Mucosa of rectum (tissue), 2 donors: ENCODE measurements around the gene CYREN.

Experiments
- H3K27ac ChIP-seq, 2 donors: one replicate each; pipeline ENCODE4 v1.7.0; 2013; ENCODE audit warnings: inconsistent platforms in 2 of 2, low read depth in 2 of 2, low read length in 2 of 2
- H3K27me3 ChIP-seq, 2 donors: one replicate each; pipeline ENCODE4 v1.7.0; 2013; ENCODE audit warnings: low read length in 2 of 2; ENCODE audit not compliant: control insufficient read depth in 2 of 2, insufficient read depth in 2 of 2
- H3K36me3 ChIP-seq, 2 donors: one replicate each; pipeline ENCODE4 v1.7.0; 2013; ENCODE audit warnings: low read length in 2 of 2; ENCODE audit not compliant: control insufficient read depth in 2 of 2, insufficient read depth in 2 of 2
- H3K4me1 ChIP-seq, 2 donors: one replicate each; pipeline ENCODE4 v1.7.0; 2013; ENCODE audit warnings: low read length in 2 of 2, mild to moderate bottlenecking in 1 of 2; ENCODE audit not compliant: control insufficient read depth in 2 of 2, insufficient read depth in 2 of 2
- H3K4me3 ChIP-seq, 2 donors: one replicate each; pipeline ENCODE4 v1.7.0; 2013; ENCODE audit warnings: low read length in 2 of 2
- H3K9ac ChIP-seq, 2 donors: one replicate each; pipeline ENCODE4 v1.7.0; 2013; ENCODE audit warnings: low read length in 2 of 2, low read depth in 1 of 2, mild to moderate bottlenecking in 1 of 2
- H3K9me3 ChIP-seq, 2 donors: one replicate each; pipeline ENCODE4 v1.7.0; 2013; ENCODE audit warnings: low read length in 2 of 2; ENCODE audit not compliant: control insufficient read depth in 2 of 2
- donor health status: healthy.
- donor health status: Normal muscosa, but diverticular disease.

The CYREN gene

GRCh38 chr7:135188298-135188984 is 17.9 kb upstream of the CYREN start:
- no peaks in the 10 kb centered on the region for H3K4me1 ChIP-seq
- no peak overlapping the region for H3K4me3 ChIP-seq
- H3K9me3 ChIP-seq = no peaks in the 10 kb centered on the region
- H3K36me3 ChIP-seq = peaks cover 44 to 52% of the 10 kb centered on the region in 2 donors
- H3K9ac ChIP-seq = no peak overlapping the region
- H3K27ac ChIP-seq = no peak overlapping the region
- no peaks in the 10 kb centered on the region for H3K27me3 ChIP-seq

DNA sequence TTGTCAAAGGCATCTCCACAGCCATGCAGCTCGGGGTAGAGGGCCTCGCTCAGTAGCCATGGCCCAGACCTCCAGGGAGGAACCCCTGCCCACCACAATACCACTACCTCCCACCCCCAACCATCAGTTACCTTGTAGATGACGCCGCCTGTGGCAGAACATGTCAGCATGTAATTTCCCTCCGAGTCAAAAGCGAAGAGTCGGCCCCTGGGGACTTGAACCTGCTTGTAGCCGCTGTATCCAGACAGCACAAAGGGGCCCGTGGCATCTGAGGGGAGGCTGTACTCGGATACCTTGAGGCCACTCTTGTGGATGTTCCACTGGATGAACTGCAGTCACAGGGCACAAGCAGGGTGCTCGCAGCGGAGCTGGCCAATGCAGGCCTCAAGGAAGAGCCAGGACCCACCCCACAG is 16.3 kb upstream of the CYREN start:
- H3K27me3 ChIP-seq = no peaks in the 10 kb centered on the region
- H3K9me3 ChIP-seq = peaks cover 4 to 6% of the 10 kb centered on the region in 2 donors
- no peak overlapping the region for H3K9ac ChIP-seq
- H3K36me3 ChIP-seq = peaks cover 39 to 47% of the 10 kb centered on the region in 2 donors
- no peak overlapping the region for H3K4me3 ChIP-seq
- no peak overlapping the region for H3K27ac ChIP-seq
- H3K4me1 ChIP-seq = no peaks in the 10 kb centered on the region

GRCh38 chr7:135186261-135186540 is 15.7 kb upstream of the CYREN start:
- H3K4me3 ChIP-seq = no peak overlapping the region
- no peak overlapping the region for H3K9ac ChIP-seq
- no peaks in the 10 kb centered on the region for H3K27me3 ChIP-seq
- H3K36me3 ChIP-seq = peaks cover 39 to 42% of the 10 kb centered on the region in 2 donors
- no peak overlapping the region for H3K27ac ChIP-seq
- peaks cover 9 to 11% of the 10 kb centered on the region in 2 donors for H3K9me3 ChIP-seq
- no peaks in the 10 kb centered on the region for H3K4me1 ChIP-seq

DNA sequence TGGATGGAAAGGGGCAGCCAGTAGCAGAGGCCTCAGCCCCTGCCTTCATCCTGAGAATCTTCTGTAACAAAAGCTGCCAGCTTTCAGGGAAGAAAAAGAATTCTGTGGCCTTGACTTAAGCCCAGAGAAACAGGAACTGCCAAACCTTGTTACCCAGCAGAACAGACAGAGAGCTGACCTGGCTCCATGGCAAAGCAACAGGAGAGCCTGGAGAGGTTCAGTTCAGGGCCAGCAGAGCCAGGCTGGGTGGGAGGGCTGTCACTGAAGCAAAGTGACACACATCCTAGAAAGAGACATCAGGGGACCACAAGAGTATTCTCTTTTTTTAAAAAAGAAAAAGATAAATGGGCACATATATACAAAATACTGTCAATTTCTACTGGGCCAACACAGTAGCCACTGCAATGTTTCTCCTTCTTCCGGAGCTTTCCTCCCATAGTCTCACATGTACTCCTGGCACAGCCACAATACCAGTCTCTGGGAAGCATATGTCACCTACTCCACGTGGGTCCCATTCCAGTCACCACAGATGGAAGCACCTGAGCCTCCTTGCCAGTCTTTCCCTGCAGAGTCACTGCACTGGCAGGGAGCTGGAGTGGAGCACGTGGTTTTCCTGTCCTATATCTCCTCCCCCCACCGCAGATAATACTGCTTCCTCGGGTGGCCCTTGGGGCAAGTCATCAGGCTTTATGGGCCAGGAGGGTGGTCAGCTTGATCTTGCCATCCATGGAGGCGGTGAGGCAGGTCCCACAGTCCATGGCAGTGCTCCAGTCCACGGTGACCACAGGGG is 15.2 kb upstream of the CYREN start:
- Histone ChIP-seq H3K36me3 (peaks cover 39 to 42% of the 10 kb centered on the region in 2 donors), H3K9ac (no peak overlapping the region), H3K27me3 (no peaks in the 10 kb centered on the region), H3K27ac (no peak overlapping the region), H3K4me3 (no peak overlapping the region), H3K9me3 (peaks cover 13 to 15% of the 10 kb centered on the region in 2 donors), H3K4me1 (no peaks in the 10 kb centered on the region)

DNA sequence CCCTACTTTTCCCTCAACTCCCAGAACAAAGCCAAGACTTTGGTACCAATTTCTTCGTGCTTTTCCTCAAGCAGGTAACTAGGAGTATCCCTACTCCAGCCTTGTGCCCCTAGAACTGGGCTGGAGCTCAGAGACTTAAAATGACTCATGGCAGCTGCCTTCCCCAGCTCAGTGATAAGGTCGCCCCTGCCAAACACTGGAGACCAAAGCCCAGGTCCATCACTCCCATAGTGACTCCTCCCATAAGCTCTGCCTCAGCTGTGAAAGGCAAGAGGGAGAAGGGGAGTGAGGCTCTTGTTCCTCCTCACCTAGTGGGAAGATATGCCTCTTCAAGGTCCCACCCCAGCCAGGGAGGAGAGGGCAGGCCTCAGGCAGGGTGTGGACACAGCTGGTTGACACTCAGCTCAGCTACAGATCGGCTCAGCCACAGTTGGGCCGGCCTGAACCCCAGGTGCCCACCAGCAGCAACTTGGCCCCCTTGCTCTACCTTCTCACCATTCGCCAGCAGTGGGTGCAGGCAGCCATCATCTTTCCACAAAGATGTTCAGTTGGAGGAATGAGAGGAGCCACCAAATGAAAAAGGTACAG is 13.8 kb upstream of the CYREN start:
- H3K27ac ChIP-seq = no peak overlapping the region
- H3K9me3 ChIP-seq = peaks cover 13 to 15% of the 10 kb centered on the region in 2 donors
- H3K4me1 ChIP-seq = no peaks in the 10 kb centered on the region
- no peaks in the 10 kb centered on the region for H3K27me3 ChIP-seq
- H3K9ac ChIP-seq = no peak overlapping the region
- H3K36me3 ChIP-seq = peaks cover 34 to 39% of the 10 kb centered on the region in 2 donors
- no peak overlapping the region for H3K4me3 ChIP-seq

DNA sequence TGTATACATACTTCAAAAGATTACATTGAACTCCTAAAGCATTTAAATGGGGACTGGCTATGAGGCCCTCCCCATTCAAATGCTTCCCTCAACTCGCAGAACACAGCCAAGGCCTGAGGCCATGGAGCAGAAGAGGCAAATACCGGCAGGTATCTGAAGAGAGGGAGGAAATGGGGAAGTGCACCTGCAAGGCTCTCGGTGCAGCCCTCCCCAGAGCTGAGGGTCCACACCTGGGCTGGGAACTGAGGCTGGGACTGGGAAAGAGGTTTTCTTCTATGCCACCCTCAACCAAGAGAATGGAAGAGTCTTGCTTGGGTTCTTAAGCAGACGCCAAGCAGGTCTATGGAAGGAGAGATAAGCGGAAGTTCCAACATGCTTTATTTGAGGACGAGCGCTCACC is 13.0 kb upstream of the CYREN start:
- no peak overlapping the region for H3K9ac ChIP-seq
- H3K27me3 ChIP-seq = no peaks in the 10 kb centered on the region
- H3K4me3 ChIP-seq = no peak overlapping the region
- peaks cover 13 to 15% of the 10 kb centered on the region in 2 donors for H3K9me3 ChIP-seq
- H3K36me3 ChIP-seq = peaks cover 27 to 32% of the 10 kb centered on the region in 2 donors
- no peaks in the 10 kb centered on the region for H3K4me1 ChIP-seq
- H3K27ac ChIP-seq = no peak overlapping the region

DNA sequence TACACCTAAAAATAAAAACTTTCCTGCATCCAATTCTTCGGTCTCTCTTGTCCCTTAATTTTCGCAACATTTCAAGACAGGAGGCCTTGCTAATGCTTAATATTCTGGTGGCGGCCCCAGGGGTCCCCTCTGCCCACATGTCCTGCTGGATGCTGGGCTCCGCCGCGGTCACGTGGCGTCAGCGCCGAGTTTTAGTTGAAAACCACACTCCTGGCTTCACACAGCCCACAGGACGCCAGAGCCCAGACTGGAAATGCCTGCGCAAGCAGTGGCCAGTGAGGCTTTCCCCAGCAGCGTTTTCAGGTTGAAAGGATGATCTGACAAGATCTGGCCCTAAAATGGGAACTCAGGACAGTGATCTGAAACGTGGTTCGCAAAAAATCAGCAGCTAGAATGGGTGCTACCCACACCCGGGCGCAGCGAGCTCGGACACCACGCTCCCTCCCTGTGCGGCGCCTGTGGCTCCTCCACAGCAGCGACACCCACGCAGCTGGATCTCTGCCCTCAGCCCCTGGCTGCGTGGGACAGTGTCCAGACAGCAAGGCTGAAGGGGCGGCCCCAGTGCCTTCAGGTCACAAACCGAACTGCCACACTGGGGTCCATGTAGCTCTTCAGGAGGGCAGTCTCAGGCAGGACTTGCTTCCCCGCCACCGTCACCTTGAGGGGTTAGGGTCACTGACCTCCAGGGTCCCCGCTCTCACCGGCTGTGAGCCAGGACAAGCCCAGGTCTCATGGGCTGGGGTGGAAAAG is 11.6 kb upstream of the CYREN start:
- Histone ChIP-seq H3K27me3 (no peaks in the 10 kb centered on the region), H3K4me1 (no peaks in the 10 kb centered on the region), H3K36me3 (peaks cover 24% of the 10 kb centered on the region in 2 donors), H3K4me3 (no peak overlapping the region), H3K9ac (no peak overlapping the region), H3K27ac (no peak overlapping the region), H3K9me3 (peaks cover 13 to 15% of the 10 kb centered on the region in 2 donors)

GRCh38 chr7:135181261-135181928 is 10.9 kb upstream of the CYREN start:
- H3K4me3 ChIP-seq = no peak overlapping the region
- peaks cover 13 to 15% of the 10 kb centered on the region in 2 donors for H3K9me3 ChIP-seq
- peaks cover 17 to 22% of the 10 kb centered on the region in 2 donors for H3K36me3 ChIP-seq
- H3K4me1 ChIP-seq = no peaks in the 10 kb centered on the region
- H3K27ac ChIP-seq = no peak overlapping the region
- H3K9ac ChIP-seq = no peak overlapping the region
- no peaks in the 10 kb centered on the region for H3K27me3 ChIP-seq

DNA sequence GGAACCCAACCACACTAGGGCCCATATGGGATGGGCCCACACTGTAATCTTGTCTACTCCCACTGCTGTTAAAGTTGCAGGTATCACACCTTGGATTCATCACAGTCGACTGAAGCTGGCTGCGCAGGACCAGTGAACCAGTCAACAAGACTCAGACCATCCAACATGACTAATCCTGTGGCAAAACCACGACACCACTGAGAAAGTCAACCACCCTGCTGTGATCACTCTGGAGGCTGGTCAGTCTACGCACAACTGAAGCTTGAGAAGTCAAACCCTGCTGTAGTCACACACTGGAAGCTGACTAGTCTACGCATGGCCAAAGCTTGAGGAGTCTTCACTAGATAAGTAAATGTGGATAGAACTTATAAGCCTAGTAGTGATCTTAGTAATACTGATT is 9.6 kb upstream of the CYREN start:
- Histone ChIP-seq H3K9me3 (peaks cover 13 to 15% of the 10 kb centered on the region in 2 donors), H3K9ac (no peak overlapping the region), H3K4me3 (no peak overlapping the region), H3K4me1 (no peaks in the 10 kb centered on the region), H3K27me3 (no peaks in the 10 kb centered on the region), H3K36me3 (peaks cover 6 to 10% of the 10 kb centered on the region in 2 donors), H3K27ac (no peak overlapping the region)
